GM18519 (cell line): ENCODE measurements around the gene RBPJL.

Source experiments
- ATAC-seq: cut with Tn5 transposase; IDR thresholded peaks from one replicate; pipeline ENCODE4 v1.9.1; 2021; ENCODE audit warnings: mild to moderate bottlenecking, moderate library complexity; ENCODE audit not compliant: unreplicated experiment, low FRiP score

RBPJL gene

DNA sequence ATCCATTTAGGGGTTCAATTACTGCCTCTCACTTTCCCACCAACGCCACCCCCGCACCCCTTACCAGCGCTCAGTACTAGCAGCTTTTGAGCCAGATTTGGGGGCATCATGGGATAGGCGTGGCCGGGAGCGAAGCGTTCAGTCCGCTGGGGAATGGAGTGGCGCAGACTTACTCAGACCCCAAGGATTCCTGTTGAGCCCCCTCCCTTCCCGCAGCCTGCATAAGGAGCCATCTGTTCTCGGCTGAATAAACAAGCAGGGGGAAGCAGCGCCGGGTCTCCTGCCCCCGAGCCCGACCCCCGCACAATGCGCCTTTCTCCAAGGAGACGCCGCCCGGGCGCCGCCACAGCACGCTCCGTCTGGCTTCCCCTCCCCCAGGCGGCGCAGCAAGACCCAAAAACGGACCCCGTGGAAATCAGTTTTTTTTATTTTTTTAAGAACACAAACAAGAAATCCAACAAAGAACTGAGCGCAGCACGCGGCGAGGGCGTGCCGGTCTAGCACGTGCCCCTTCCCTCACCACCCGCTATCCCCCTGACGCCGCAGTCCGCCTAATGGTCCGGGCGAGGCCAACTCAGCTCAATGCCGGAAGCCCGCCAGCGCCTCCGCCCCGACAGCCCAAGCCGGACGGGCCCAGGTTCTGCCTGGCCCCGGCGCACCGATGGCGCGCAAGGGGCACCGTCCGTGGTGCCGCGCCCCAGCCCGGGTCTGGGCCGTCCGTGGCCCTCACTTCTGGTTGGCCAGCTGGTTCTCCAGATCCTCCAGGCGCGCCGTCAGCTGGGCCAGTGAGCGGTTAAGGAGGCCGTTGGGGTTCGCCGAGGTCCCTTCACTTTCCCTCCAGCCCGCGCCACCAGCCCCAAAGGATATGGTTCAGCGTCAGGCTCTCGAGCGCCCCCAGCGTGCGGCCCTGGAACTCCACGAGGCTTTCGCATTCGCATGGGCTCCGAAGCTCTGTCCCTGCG lies 13.3 kb upstream of the RBPJL start:
- no peak for ATAC-seq

DNA sequence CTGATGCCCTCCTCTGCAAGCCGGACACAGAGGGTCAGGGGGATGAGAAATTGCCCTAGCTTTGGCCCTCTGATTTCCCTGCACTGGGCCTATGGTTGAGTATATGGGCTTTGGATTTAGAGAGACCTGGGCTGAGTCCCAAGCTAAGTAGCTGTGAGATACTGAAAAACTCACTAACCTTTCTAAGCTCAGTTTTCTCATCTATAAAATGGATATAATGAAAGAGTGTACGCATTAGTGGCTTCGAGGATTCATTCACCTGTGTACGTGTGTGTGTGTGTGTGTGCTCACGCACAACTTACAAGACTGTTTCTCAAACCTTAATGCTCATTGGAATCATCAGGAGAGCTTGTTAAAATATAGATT lies 12.7 kb upstream of the RBPJL start:
- ATAC-seq: no peak

DNA sequence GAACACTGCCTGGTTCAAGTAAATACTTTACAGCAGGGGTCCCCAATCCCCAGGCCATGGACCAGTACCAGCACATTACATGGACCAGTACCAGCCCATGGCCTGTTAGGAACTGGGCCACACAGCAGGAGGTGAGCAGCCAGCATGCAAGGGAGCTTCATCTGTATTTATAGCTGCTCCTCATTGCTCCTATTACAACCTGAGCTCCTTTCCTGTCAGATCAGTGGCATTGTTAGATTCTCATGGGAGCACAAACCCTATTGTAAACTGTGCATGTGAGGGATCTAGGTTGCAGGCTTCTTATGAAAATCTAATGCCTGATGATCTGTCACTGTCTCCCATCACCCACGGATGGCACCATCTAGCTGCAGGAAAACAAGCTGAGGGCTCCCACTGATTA lies 12.0 kb upstream of the RBPJL start:
- no peak for ATAC-seq

DNA sequence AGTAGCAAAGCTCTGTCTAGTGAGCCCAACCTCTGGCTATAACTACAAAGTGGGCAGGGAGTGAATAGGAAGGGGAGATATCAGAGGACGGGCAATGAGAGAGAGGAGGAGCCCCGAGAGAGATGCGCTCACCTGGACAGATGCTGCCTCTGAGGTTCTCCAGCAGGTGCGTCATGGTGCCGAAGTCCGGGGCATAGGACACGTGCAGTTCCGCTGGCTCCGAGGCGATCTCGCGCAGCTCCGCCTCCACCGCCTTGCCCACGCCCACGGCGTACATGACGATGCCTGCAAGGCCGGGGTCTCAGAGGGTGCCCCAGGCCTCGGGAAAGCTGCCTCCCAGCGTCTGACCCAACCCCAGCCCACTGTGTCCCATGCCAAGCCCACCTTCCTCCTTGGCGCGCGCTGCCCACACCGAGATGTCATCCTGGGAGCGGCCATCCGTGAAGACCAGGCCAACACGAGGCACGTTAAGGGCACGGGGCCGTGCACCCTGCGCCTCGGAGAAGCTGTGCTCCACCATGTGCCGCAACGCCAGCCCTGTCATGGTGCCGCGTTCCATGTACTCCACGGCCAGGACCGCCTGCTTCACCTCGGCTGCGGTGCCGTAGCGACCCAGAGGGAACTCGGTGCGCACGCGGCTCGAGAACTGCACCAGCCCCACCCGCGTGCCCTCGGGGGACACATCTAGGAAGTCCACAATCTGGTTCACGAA lies 8.7 kb upstream of the RBPJL start:
- no peak for ATAC-seq

DNA sequence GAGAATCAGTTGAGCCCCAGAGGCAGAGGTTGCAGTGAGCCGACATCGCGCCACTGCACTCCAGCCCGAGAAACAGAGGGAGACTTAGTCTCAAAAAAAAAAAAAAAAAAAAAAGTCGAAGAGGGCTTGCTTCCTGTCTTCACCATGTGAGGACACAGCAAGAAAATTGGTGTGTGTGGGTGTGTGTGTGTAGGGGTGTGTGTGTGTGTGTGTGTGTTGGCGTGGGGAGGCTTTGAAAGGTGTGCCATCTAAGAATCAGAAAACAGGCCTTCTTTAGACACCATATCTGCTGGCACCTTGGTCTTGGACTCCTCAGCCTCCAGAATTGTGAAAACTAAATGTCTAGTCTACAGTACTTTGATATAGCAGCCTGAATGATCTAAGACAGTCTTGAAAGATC lies 6.9 kb upstream of the RBPJL start:
- no peak for ATAC-seq

DNA sequence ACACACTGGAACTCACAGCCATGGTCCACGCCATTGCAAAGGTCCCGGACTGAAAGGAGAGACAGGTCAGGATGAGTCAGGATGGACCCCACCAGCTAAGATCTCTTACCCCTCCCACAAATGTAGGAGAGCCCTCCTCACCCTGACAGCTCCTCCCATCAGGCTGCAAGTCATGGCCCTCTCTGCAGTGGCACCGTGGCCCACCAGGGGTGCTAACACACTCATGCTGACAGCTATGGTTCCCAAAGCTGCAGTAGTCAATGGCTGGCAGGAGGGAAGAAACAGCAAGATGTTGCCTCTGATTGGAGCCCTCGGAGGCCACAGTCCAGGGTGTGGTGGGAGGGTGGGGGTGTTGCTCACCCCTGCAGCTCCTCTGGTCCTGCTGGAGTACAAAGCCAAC lies 5.7 kb upstream of the RBPJL start:
- ATAC-seq: no peak

DNA sequence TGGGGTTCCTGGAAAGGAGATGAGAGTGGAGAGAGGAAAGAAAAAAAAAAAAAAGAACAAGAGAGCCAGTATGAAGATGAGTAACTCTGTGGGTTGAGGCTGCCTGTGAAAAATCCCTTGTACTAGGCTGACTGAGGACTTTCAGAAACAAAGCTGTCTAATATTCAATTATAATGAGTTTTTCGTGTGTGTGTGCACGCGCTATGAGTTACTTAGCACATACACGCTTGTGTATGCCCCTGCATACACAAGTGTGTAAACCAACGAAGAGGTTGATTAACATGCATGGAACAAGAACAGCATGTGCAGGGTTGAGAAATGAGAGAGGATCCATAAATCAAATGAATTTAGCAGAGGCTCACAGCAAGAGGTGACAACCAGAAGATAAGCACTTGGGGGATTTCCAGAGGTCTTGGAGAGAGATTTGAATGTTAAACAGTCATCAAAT lies 4.8 kb upstream of the RBPJL start:
- no peak for ATAC-seq

DNA sequence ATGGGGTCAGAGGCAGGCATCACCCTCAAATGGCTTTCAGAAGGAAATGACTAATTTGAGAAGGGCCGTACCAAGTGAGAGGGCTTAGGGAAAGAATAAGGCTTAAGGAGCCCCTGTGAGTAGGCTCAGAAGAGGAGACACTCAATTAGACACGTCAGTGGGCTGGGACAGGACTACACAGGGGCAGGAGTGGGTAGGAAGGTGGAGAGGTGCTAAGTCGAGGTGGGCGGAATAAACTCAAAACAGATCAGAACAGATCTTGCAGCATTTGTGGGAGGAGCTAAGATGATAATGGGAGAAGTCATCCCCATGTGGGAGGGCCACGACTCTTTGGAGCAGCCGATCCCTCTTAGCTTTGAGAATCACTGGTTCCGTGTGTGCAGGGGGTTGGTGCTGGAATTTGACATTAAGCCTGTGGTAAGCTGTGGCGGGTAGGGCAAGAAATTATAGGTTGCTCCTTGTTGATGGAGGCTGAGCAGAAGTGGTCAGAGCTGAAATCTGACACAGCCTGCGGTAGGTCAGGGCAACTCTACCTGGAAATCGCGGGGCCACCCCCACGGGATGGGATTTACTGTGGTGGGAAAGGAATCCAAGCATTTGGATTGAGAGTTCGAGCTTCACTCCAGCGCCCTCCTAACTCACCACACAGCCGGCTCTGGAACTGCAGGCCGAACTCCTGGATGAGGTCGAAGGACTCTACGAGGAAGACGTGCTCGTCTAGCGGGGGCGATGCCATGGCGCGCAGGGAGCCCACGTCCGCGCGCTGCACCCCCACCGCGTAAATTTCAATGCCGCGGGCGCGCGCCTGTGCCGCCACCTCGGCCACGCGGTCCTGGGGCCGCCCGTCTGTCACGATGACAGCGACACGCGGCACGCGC lies 2.8 kb upstream of the RBPJL start:
- no peak for ATAC-seq

DNA sequence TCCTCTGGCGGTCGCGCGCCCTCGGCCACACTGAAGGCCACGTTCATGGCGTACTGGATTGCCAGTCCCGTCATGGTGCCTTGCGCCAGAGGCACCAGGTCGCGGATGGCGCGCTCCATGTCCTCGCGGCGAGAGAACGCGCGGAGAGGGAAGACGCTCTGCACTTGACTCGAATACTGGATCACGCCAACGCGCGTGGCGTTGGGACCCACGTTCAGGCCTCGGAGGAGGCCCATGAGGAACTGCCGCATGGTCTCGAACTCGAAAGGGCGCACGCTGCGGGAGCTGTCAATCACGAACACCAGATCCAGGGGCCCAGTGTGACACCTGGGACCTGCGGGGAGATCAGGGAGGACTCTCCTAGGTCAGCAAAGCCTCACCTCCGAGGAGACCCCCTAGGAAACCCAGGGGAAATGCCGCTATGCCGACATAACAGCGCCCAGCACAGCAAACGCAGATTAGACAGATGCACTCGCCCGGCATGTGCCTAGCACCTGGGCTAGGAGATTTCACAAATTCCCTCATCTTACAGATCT lies 2.1 kb upstream of the RBPJL start:
- no peak for ATAC-seq

DNA sequence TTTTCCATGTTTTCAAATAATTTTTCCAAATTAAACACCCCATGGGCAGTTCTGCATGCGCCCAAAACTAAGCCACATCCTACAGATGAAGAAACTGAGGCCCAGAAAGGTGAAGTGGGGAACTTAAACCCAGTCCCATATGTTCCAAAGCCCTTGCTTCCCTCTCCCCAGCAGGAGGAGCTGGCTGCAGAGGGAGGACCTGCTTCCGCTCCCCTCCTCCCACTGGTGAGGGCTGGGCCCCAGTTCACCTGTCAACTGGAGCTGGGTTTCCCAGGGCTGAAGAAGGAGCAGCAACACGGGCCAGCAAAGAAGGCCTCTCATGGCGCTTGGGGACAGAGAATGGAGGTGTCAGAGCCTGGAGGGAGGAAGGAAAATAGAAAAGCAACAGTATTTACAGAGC lies 1.4 kb upstream of the RBPJL start:
- no peak for ATAC-seq

DNA sequence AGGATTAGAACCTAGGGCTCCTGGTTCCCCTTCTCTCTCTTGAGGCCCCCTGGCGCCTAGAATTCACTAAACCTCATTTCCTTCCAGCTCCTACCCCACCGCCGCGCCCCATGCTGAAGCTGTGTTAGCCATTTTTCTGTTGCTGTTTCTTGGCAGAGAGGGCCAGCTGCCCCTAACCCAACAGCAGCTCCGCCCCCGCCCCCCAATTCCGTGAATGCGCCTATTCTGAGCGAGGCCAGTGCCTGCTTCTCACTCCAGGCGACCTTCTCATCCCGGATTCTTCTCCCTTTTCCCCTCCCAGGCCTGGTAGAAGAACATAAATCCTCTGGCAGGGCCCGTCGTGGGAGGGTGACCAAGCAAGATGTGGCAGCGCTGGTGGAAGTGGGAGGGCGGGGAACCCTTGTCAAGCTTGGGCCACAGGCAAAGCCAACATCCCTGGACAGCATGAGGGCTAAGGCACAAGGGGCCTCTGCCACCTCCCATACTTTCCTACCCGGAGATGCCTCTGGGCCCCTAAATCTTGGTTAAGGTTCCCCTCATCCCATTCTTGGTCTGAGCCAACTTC lies 518 bp downstream of the RBPJL start:
- ATAC-seq: no peak

DNA sequence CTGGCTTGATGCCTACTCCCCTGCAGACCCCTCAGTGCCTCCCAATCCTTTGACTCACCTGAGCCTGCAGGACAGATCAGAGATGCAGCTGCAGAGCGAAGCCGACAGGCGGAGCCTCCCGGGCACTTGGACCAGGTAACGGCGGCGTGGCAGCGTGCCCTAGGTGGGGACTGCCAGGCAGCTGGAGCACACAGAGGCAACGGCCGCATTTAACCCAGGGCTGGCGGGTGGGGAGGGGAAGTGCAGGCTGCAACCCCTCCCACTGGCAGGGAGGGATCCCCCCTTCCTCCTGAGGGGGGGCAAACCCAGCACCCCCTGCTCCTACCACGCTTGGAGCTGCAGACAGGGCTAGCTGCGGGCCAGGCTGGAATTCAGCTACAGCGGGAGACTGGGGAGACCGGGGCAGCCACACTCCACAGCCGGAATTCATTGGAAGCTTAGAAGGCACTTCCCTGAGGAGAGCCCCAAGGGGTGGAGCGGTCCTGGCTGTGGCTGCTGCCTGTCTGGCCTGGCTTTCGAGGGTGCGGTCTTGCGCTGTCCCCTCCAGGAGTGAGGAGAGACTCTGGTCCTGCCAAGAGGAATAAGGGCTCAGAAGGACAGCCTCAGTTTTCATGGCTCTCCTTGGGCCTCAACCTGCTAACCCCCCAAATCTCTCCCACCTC lies 1.6 kb downstream of the RBPJL start, which contains the start of gene MATN4:
Gene MATN4, minus strand, starts transcription at position 183 of the 662 bp plus-strand sequence. CDS start 2,717 bp downstream, outside the sequence.
- ATAC-seq: no peak

DNA sequence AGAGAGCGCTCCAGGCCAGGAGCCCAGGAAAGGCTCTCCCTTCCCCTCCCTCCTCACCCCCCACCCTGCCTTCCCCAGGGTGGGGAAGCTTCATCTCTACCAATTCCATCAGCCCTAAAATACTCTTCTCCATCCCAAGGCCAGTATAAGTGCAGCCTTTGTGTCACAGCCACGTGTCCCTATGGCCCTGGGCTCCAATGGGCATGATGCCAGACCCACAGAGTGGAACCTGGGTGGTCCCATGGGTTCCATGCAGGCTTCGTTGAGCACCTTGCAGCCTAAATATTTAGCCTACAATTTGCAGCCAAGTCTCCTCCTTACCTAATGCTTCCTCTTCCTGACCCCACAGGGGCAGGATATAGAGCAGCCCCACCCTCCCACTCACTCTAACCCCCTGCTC lies 2.4 kb downstream of the RBPJL start:
- no peak for ATAC-seq

DNA sequence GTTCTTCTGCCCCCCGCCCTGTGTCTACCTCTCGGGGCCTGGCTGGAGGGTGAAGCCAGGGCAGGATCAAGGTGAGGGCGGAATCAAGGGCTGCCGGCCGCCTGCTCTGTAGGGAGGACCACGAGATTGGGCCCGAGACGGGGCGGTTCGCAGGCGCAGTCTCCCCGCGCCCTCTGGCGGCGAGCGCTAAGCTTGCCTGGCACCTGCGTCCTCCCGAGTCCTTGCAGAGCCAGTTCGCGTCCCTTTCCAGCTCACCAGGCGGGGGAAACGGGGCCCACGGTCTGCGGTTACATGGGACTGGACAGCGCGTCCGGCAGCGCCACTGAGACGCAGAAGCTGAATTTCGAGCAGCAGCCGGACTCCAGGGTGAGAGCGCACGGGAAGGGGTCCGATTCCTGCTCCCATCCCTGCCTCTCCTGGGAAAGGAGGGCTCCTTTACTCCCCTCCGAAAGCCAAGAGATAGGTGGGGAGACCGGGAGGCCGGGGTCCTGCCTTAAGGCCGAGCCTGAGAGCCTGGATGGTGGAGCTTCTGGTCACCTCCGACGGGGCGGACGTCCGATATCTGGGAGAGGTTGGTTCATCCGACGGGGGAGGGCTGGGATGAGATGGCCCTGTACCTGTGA lies 5.1 kb downstream of the RBPJL start:
- no peak for ATAC-seq

DNA sequence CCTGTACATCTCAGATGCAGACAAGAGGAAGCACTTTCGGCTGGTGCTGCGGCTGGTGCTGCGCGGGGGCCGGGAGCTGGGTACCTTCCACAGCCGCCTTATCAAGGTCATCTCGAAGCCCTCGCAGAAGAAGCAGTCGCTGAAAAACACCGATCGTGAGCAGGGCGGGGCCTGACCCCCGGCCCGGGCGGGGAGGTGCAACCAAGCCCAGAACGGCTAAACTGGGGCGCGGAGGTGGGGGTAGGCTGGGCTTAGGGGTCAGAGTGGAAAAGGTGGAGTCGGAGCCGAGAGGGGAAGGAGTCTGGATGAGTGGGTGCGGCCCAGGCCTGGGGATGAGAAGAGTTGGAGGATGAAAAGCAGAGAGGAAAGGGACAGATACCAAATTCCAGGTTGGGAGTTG lies 5.6 kb downstream of the RBPJL start:
- no peak for ATAC-seq

DNA sequence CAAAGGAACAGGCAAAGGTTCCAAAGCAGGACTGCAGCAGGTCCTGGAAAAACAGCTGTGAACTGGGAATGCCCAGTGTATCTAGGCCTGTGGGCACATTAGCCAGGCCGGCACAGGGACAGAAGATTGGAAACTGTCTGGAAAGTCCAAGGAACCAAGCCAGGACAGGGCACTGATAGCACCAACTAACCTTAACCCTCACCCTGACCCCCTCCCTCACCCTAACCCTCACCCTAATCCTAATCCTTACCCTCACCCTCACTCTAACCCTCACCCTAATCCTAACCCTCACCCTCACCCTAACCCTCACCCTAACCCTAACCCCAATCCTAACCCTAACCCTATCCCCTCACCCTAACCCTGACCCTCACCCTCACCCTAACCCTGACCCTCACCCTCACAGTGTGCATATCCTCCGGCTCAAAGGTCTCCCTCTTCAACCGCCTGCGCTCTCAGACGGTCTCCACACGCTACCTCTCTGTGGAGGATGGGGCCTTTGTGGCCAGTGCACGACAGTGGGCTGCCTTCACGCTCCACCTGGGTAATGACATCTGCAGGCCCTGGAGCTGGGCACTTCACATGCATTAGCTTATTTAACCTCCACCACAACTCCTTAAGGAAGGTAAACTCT lies 6.5 kb downstream of the RBPJL start:
- no peak for ATAC-seq

DNA sequence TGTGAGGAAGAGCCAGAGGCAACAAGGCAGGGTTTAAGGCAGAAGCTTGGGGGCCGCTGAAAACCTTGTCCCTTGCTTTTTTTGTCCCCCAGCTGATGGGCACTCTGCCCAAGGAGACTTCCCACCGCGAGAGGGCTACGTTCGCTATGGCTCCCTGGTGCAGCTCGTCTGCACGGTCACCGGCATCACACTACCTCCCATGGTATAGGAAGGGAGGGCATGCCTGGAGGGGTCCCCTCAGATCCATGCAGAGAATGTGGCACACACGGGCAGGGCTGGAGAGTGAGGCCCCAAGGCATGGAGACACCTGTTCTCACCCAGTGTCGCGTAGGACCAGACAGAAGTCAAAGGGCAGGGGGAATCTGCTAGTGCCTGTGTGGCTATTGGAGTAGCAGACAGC lies 7.3 kb downstream of the RBPJL start:
- no peak for ATAC-seq

DNA sequence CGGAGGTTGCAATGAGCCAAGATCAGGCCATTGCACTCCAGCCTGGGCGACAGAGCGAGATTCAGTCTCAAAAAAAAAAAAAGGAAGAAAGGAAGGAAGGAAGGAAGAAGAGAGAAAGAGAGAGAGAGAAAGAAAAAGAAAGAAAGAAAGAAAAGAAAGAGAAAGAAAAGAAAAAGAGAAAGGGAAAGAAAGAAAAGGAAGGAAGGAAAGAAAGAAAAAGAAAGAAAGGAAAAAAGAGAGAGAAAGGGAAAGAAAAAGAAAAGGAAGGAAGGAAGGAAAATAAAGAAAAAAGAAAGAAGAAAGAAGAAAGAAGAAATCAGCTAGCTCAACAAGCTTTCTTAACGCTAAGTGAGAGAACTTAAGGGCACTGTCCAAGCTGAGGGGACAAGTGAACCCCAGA lies 9.0 kb downstream of the RBPJL start:
- ATAC-seq: no peak
